Neural progenitor cell (in vitro differentiated cells): ENCODE data around the gene PROS1. TPM values are rescaled to one million over a fixed set of nuclear protein-coding genes. Genes with fewer than 3 reads are reported as not detected.
"Not testable (repeated sequence)": the region's sequence is repeated elsewhere in the genome, so short reads cannot be mapped to it uniquely, and the experiment has no call there.

Experiments used
- DNase-seq: peaks from one replicate; pipeline ENCODE4 v3.0.0-alpha.2; 2016; ENCODE audit warnings: low spot score
- H2AFZ ChIP-seq: fragments of 200-600 bp; sonication (generic); replicated peaks from 2 replicates; pipeline ENCODE4 v1.6.1; 2016; ENCODE audit warnings: antibody characterized with exemption
- H3F3A ChIP-seq: fragments of 200-600 bp; sonication (generic); 2 replicates; pipeline ENCODE4 v1.6.1; 2016; ENCODE audit warnings: antibody characterized with exemption, low read depth
- H3K27ac ChIP-seq: fragments of 200-600 bp; sonication (generic); 2 replicates; pipeline ENCODE4 v1.5.1; 2016; ENCODE audit warnings: mild to moderate bottlenecking
- H3K27me3 ChIP-seq: fragments of 200-600 bp; sonication (generic); 2 replicates; pipeline ENCODE4 v1.6.1; 2016; ENCODE audit warnings: mild to moderate bottlenecking, moderate library complexity
- H3K36me3 ChIP-seq: fragments of 200-600 bp; sonication (generic); 2 replicates; pipeline ENCODE4 v1.5.1; 2016
- H3K4me1 ChIP-seq: fragments of 200-600 bp; sonication (generic); 2 replicates; pipeline ENCODE4 v1.6.1; 2016; ENCODE audit warnings: mixed run types
- H3K4me2 ChIP-seq: fragments of 200-600 bp; sonication (generic); 2 replicates; pipeline ENCODE4 v1.6.1; 2016
- H3K4me3 ChIP-seq: fragments of 200-600 bp; sonication (generic); 2 replicates; pipeline ENCODE4 v1.5.1; 2016
- H3K79me2 ChIP-seq: fragments of 200-600 bp; sonication (generic); 2 replicates; pipeline ENCODE4 v1.6.1; 2016; ENCODE audit warnings: low read depth
- H3K9ac ChIP-seq: fragments of 200-600 bp; sonication (generic); 2 replicates; pipeline ENCODE4 v1.6.1; 2016
- H3K9me3 ChIP-seq: fragments of 200-600 bp; sonication (generic); 2 replicates; pipeline ENCODE4 v1.5.1; 2016; ENCODE audit warnings: low read depth
- H4K20me1 ChIP-seq: fragments of 200-600 bp; sonication (generic); 2 replicates; pipeline ENCODE4 v1.6.1; 2016; ENCODE audit warnings: low read depth
- H3K27ac Mint-ChIP-seq: 3 replicates; pipeline ENCODE4 v1.8.0; 2021; ENCODE audit warnings: mixed read lengths
- H3K27me3 Mint-ChIP-seq: 2 replicates; pipeline ENCODE4 v1.8.0; 2022; ENCODE audit warnings: low read depth, mild to moderate bottlenecking, inconsistent platforms, moderate library complexity, mixed read lengths; ENCODE audit not compliant: insufficient read depth
- H3K36me3 Mint-ChIP-seq: 3 replicates; pipeline ENCODE4 v1.8.0; 2021; ENCODE audit warnings: mixed read lengths
- H3K4me1 Mint-ChIP-seq: 3 replicates; pipeline ENCODE4 v1.8.0; 2021; ENCODE audit warnings: mixed read lengths
- H3K4me3 Mint-ChIP-seq: 3 replicates; pipeline ENCODE4 v1.8.0; 2021; ENCODE audit warnings: mild to moderate bottlenecking, moderate library complexity, mixed read lengths
- H3K9me3 Mint-ChIP-seq: 3 replicates; pipeline ENCODE4 v1.8.0; 2020; ENCODE audit warnings: mixed read lengths
- CTCF ChIP-seq: fragments of 200-600 bp; sonication (generic); IDR thresholded peaks from 2 replicates; pipeline ENCODE4 v1.5.1; 2017; ENCODE audit warnings: antibody characterized with exemption, mild to moderate bottlenecking
- EZH2 ChIP-seq: fragments of 200-600 bp; sonication (generic); IDR thresholded peaks from 2 replicates; pipeline ENCODE4 v1.6.1; 2017; ENCODE audit warnings: antibody characterized with exemption, mild to moderate bottlenecking, moderate library complexity
- EZH2phosphoT487 ChIP-seq: fragments of 200-600 bp; sonication (generic); IDR thresholded peaks from 2 replicates; pipeline ENCODE4 v1.6.1; 2017; ENCODE audit warnings: antibody characterized with exemption
- total RNA-seq: library from RNA; depleted of rRNA; stranded (reverse); fragments of >200 nt; gene quantifications from 2 replicates; pipeline ENCODE4 v1.2.3, GENCODE V29; 2015; ENCODE audit warnings: low replicate concordance

Gene PROS1
- total RNA-seq, 1 donor from 2014 or later: 18.5 TPM

- no peak overlapping the region for H3K9ac ChIP-seq
- H3K27me3 ChIP-seq: no peaks in the 10 kb centered on the region
- no peak for DNase-seq
- no peak overlapping the region for H3K4me2 ChIP-seq
- Mint-ChIP-seq H3K9me3 (no peaks in the 10 kb centered on the region), H3K27ac (no peak overlapping the region), H3K27me3 (no peaks in the 10 kb centered on the region), H3K36me3 (no peaks in the 10 kb centered on the region), H3K4me3 (no peak overlapping the region), H3K4me1 (no peaks in the 10 kb centered on the region)
- no peak overlapping the region for H3K4me3 ChIP-seq
- no peaks in the 10 kb centered on the region for H3K79me2 ChIP-seq
- no peak for TF ChIP-seq CTCF
- TF ChIP-seq EZH2phosphoT487: no peak
- TF ChIP-seq EZH2: no peak
- peaks cover 22% of the 10 kb centered on the region for H3K9me3 ChIP-seq
- H4K20me1 ChIP-seq: no peaks in the 10 kb centered on the region
- no peak overlapping the region for H2AFZ ChIP-seq
- no peaks in the 10 kb centered on the region for H3K36me3 ChIP-seq
- no peak overlapping the region for H3K27ac ChIP-seq
- H3F3A ChIP-seq: no peaks in the 10 kb centered on the region
- H3K4me1 ChIP-seq: no peaks in the 10 kb centered on the region
These were observed 46.9 kb downstream of the PROS1 start for GRCh38 chr3:93926789-93927188.

- Mint-ChIP-seq H3K4me3 (no peak overlapping the region), H3K27ac (no peak overlapping the region), H3K27me3 (no peaks in the 10 kb centered on the region), H3K9me3 (no peaks in the 10 kb centered on the region), H3K4me1 (no peaks in the 10 kb centered on the region), H3K36me3 (no peaks in the 10 kb centered on the region)
- Histone ChIP-seq H3K27ac (no peak overlapping the region), H2AFZ (no peak overlapping the region), H3K79me2 (no peaks in the 10 kb centered on the region), H3F3A (no peaks in the 10 kb centered on the region), H3K9ac (no peak overlapping the region), H3K9me3 (peaks cover 24% of the 10 kb centered on the region), H3K4me3 (no peak overlapping the region), H3K4me1 (no peaks in the 10 kb centered on the region), H4K20me1 (no peaks in the 10 kb centered on the region), H3K4me2 (no peak overlapping the region), H3K27me3 (no peaks in the 10 kb centered on the region), H3K36me3 (no peaks in the 10 kb centered on the region)
- TF ChIP-seq EZH2phosphoT487 (no peak), EZH2 (no peak), CTCF (no peak)
- DNase-seq: no peak
These were observed 49.2 kb downstream of the PROS1 start for GRCh38 chr3:93924491-93924890.

GRCh38 chr3:93923006-93923405 is 50.7 kb downstream of the PROS1 start:
- Histone ChIP-seq H3K36me3 (no peaks in the 10 kb centered on the region), H3K79me2 (no peaks in the 10 kb centered on the region), H3K4me3 (no peak overlapping the region), H3K9me3 (peaks cover 17% of the 10 kb centered on the region), H3K4me1 (no peaks in the 10 kb centered on the region), H3K27me3 (no peaks in the 10 kb centered on the region), H3K9ac (no peak overlapping the region), H3F3A (no peaks in the 10 kb centered on the region), H2AFZ (no peak overlapping the region), H3K27ac (no peak overlapping the region), H4K20me1 (no peaks in the 10 kb centered on the region), H3K4me2 (no peak overlapping the region)
- peaks cover 3% of the 10 kb centered on the region for H3K9me3 Mint-ChIP-seq
- DNase-seq: no peak
- no peaks in the 10 kb centered on the region for H3K27me3 Mint-ChIP-seq
- no peak for TF ChIP-seq EZH2
- no peak for TF ChIP-seq EZH2phosphoT487
- TF ChIP-seq CTCF: no peak
- H3K36me3 Mint-ChIP-seq: no peaks in the 10 kb centered on the region
- H3K27ac Mint-ChIP-seq: no peak overlapping the region
- no peak overlapping the region for H3K4me3 Mint-ChIP-seq
- no peaks in the 10 kb centered on the region for H3K4me1 Mint-ChIP-seq

GRCh38 chr3:93917546-93918029 is 56.1 kb downstream of the PROS1 start:
- not testable (repeated sequence) for DNase-seq, H3K27ac ChIP-seq, H3K27me3 ChIP-seq, H3K79me2 ChIP-seq, H3K9me3 Mint-ChIP-seq, H4K20me1 ChIP-seq, H3K36me3 Mint-ChIP-seq, H3K27me3 Mint-ChIP-seq, H3K36me3 ChIP-seq, H3K4me1 ChIP-seq, H2AFZ ChIP-seq, H3K4me2 ChIP-seq, H3K4me3 Mint-ChIP-seq, H3K9ac ChIP-seq, H3F3A ChIP-seq, H3K4me3 ChIP-seq, H3K27ac Mint-ChIP-seq, H3K4me1 Mint-ChIP-seq
- peaks cover 12% of the 10 kb centered on the region for H3K9me3 ChIP-seq

- H3K27me3 Mint-ChIP-seq, H3K79me2 ChIP-seq, DNase-seq, H3K4me1 Mint-ChIP-seq, H3K36me3 Mint-ChIP-seq, H3K4me2 ChIP-seq, H3K4me3 ChIP-seq, H3K9me3 ChIP-seq, H3K36me3 ChIP-seq, H3K9ac ChIP-seq, H4K20me1 ChIP-seq, H3K27me3 ChIP-seq, H3K27ac Mint-ChIP-seq, H3K4me1 ChIP-seq, H3K9me3 Mint-ChIP-seq, H3K27ac ChIP-seq, H2AFZ ChIP-seq, H3F3A ChIP-seq, H3K4me3 Mint-ChIP-seq: not testable (repeated sequence)
These were observed 60.1 kb downstream of the PROS1 start for GRCh38 chr3:93913623-93914022.
